HG03066 (cell line): ENCODE results near the gene ZBED5.
A peak's percentile ranks its signal among the peaks of the same experiment; 100 is the strongest.
"Not testable (repeated sequence)": the region's sequence is repeated elsewhere in the genome, so short reads cannot be mapped to it uniquely, and the experiment has no call there.

Experiments
- ATAC-seq: cut with Tn5 transposase; IDR thresholded peaks from one replicate; pipeline ENCODE4 v1.9.1; 2021; ENCODE audit warnings: low read depth; ENCODE audit not compliant: unreplicated experiment

Gene ZBED5

DNA sequence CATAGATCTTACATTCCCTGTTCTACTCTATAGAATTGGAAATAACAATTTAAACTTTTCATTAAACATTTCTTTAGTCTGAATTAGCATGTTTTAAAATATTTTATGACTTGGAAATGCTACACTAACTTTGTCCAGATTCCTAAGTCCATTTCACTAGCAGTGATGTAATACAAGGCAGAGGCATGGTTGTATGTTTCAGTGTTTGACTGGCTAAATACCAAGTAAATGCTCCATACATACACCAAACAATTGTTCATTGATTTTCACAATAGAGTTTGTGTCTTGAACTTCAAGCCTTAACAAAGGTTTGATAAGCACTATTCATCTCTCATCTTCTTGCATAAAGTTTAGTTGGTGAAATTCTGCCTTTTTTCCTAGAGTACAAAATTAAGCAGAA lies 13.5 kb downstream of the ZBED5 start:
- ATAC-seq, result no peak

- no peak for ATAC-seq
These were observed 19.0 kb downstream of the ZBED5 start for GRCh38 chr11:10838881-10839280.

DNA sequence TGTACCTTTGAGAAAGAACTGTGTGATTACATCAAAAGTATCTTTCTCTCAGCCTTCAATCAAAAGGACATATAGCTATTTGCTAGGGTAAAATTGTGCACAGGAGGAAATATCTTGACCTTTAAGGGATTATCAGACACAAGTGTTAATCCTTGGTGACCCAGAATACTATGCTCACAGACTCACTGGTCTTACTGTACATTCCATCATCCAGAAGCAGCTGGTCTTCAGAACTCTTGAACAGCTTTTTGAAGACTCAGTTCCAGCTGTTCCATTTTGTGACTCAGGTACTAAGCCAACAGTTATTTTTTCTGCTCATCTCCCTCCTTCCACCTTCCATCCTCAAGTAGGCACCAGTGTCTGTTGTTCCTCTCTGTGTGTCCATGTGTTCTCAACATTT lies 19.8 kb downstream of the ZBED5 start:
- no peak for ATAC-seq

DNA sequence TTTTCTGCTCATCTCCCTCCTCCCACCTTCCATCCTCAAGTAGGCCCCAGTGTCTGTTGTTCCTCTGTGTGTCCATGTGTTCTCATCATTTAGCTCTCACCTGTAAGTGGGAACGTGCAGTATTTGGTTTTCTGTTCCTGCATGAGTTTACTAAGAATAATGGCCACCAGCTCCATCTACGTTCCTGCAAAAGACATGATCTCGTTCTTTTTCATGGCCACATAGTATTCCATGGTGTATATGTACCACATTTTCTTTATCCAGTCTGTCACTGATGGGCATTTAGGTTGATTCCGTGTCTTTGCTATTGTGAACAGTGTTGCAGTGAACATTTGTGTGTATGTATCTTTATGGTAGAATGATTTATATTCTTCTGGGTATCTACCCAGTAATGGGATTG lies 21.0 kb downstream of the ZBED5 start:
- ATAC-seq, result not testable (repeated sequence)

- no peak for ATAC-seq
These were observed 28.7 kb downstream of the ZBED5 start for GRCh38 chr11:10829139-10829538.

DNA sequence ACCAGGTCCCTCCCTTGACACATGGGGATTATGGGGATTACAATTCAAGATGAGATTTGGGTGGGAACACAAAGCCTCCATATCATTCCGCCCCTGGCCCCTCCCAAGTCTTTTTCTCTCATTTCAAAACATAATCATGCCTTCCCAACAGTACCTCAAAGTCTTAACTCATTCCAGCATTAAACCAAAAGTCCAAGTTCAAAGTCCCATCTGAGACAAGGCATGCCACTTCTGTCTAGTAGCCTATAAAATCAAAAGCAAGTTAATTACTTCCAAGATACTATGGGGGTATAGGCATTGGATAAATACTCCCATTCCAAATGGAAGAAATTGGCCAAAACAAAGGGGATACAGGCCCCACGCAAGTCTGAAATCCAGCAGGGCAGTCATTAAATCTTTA lies 29.5 kb downstream of the ZBED5 start:
- ATAC-seq, result no peak

GRCh38 chr11:10824888-10825287 lies 33.0 kb downstream of the ZBED5 start:
- ATAC-seq, result no peak

DNA sequence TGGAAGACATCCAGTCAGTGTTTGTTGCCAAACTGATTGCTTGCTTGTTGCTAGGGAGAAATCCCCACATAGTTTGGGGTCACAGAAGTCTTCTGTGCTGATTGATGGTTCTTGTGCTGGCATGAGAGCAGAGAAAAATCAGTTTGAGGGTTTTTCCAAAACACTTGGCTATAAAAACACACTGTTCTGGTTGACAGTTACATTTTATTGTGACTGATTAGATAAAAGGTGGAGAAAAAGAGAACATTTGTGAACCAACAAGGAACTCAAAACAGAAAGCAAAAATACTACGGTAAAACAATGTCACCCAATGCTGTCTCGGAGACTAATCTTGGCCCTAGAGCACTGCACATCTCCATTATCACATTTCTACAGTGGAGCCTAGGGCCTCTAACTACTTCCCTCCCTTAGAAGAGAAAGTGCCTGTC lies 34.7 kb downstream of the ZBED5 start:
- no peak for ATAC-seq

DNA sequence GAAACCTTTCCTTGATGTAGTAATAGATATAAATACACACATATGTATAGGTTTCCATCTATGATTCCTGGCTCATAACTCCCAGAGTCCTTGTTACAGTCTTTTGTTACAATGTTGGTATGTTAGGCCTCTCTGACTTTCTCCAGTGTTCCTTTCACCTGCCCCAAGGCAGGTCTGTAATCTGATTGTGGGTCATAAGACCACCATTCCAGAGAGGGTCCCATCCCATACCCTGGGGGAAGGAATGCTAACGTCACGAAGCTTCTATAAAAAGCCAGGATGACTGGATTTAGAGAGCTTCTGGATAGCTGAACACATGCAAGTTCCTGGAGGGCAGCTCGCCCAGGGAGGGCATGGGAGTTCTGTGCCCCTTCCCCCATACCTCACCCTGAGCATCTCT lies 35.4 kb downstream of the ZBED5 start:
- not testable (repeated sequence) for ATAC-seq

DNA sequence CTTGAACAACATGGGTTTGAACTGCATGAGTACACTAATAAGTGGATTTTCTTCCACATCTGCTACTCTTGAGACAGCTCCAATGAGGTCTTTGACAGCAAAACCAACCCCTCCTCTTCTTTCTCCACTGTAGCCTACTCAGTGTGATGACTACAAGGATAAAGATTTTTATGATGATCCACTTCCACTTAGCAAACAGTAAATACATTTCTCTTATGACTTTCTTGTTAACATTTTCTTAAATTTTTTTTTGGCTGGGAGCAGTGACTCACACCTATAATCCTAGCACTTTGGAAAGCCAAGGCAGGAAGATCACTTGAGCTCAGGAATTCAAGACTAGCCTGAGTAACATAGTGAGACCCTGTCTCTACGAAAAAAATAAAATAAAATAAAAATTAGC lies 39.3 kb downstream of the ZBED5 start:
- no peak for ATAC-seq

GRCh38 chr11:10813945-10814344 lies 43.9 kb downstream of the ZBED5 start:
- no peak for ATAC-seq

- ATAC-seq, result peak; percentile 15
These were observed 48.3 kb downstream of the ZBED5 start for GRCh38 chr11:10809373-10810160.

DNA sequence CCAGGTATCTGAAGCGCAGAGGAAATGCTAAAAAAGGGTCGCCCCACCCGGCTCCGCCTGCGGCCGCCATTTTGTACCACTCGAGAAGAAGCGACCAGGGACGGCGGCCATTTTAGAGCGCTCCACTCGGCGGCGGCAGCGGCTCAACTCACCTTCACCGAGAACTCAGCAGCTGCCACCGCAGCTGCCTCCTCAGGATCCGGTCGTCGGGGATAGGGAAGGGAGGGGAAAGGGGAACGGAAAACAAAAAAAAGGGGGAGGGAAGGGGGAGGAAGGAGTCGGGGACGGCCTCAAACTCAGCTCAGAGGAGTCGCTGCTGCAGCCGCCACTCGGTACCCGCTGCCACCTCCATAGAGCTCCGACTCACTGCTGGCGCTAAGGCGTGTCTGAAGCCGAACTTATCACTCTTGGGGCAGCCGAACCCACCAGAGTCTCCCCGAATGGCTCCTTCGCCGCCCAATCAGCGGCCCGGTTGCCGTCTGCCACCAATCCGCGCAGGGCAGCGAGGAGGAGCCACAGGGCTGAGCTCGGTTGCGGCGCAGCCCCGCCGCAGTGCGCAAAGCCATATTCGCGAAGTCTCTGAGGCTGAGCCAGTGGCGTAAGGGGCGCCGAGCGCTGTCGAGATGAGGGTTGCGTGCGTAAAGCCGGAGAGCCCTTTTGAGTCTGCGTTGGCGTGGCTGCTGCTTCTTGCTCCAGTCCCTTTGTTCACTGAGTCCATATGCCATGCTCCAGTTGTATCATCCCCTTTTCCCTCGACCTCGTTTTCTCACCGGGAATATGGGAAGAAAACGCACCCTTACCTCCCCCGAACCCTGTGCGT lies 49.1 kb downstream of the ZBED5 start, which contains the start of gene EIF4G2:
Gene EIF4G2, minus strand, starts transcription at position 374 of the 820 bp plus-strand sequence.
- ATAC-seq, result peak; percentile 88

- ATAC-seq, result peak; percentile 3
These were observed 49.7 kb downstream of the ZBED5 start for GRCh38 chr11:10808235-10808552.

DNA sequence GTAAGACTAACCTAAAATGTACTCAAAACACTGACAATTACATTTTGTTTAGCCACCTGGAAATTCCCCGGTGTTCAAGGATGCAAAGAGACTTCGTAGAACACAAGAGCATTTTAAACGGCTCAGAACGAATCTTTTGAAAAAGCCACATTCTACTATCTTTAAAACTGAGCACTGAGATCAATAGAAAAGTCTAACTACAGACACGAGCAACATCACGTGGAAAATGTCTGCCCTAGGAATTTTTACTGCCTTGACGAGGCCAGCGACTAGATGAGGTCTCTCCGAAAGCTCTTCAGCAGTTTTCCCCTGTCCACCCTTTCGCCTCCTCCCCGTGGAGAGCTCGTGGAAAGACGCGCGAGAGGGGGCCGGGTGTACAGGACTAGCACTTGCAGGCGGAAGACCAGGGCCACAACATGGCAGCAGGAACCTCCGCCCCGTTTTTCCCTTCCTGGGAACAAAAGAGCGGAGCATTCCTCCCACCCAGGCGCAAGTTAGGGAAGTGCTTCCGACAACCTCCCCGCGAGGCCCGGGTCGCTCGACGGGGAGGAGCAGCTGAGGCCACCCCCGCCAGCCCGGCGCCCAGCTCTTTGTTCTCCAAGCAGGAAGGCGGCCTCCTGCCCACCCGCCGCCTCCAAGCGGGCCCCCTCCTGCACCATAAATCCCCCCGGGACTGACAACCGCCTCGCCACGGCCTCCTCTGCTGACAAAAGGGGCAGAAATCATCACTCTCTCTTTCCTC lies 50.2 kb downstream of the ZBED5 start:
- peak; percentile 4 for ATAC-seq

DNA sequence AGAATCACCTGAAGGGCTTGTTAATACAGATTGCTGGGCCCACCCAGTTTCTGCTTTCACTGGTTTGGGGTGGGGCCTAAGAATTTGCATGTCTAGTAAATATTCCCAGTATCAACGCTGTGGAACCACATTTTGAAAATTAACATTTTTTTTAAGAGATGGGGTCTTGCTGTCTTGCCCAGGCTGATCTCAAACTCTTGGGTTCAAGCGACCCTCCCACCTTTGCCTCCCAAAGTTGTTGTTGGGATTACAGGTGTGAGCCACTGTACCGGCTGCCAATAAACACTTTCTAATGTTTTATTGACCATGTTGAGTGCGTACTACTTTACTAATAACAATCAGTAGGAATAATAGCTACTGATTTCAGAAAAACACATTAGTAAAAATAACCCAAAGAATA lies 51.6 kb downstream of the ZBED5 start:
- ATAC-seq, result no peak

- ATAC-seq, result no peak
These were observed 52.1 kb downstream of the ZBED5 start for GRCh38 chr11:10805741-10806140.

GRCh38 chr11:10803676-10804075 lies 54.2 kb downstream of the ZBED5 start:
- ATAC-seq, result no peak
